Nephron (organoid): ENCODE measurements around the gene UFD1.

Source experiments
- H3K27ac Mint-ChIP-seq, 3 experiments: 2 replicates each; pipeline ENCODE4 v1.8.0; 2020; ENCODE audit warnings: mixed read lengths in 3 of 3, mild to moderate bottlenecking in 2 of 3, moderate library complexity in 1 of 3
- H3K27me3 Mint-ChIP-seq: 2 replicates; pipeline ENCODE4 v1.8.0; 2021; ENCODE audit warnings: low read depth, mild to moderate bottlenecking, moderate library complexity, mixed read lengths
- H3K36me3 Mint-ChIP-seq: 2 replicates; pipeline ENCODE4 v1.8.0; 2020; ENCODE audit warnings: low read depth, mixed read lengths
- H3K4me1 Mint-ChIP-seq: 2 replicates; pipeline ENCODE4 v1.8.0; 2020; ENCODE audit warnings: mixed read lengths
- H3K4me3 Mint-ChIP-seq, 3 experiments: 2 replicates each; pipeline ENCODE4 v1.8.0; 2020; ENCODE audit warnings: mild to moderate bottlenecking in 3 of 3, mixed read lengths in 3 of 3, moderate library complexity in 2 of 3
- H3K9me3 Mint-ChIP-seq: 2 replicates; pipeline ENCODE4 v1.8.0; 2020; ENCODE audit warnings: mixed read lengths
- TF ChIP-seq, protein P1 (sequence below), 3 experiments: fragments of 200-600 bp; sonication (generic); IDR thresholded peaks; one replicate each; pipeline ENCODE4 v1.5.0; 2021; ENCODE audit warnings: antibody characterized with exemption in 3 of 3; ENCODE audit not compliant: unreplicated experiment in 3 of 3

Gene UFD1

DNA sequence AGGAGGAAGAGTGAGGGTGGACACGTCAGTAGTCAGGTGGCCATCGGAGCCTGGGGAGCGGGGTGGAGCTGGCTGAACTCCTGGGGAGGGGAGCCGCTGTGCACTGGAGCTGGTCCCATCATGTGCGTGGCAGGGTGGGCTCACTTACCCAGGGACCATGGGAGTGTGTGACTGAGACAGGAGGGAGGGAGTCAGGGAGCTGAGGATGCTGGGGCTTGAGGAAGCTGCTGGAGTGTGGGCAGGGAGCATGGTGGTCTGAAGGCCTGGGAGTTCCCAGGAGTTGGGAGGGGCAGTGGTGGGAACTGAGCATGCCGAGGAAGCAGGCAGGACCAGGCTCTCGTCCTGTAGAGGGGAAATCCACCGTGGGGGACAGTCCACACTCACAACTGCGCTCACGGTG lies 27.2 kb upstream of the UFD1 start:
- Mint-ChIP-seq H3K36me3 (peaks cover 3% of the 10 kb centered on the region), H3K4me3 (no peak overlapping the region), H3K9me3 (no peaks in the 10 kb centered on the region), H3K4me1 (no peaks in the 10 kb centered on the region), H3K27ac (no peak overlapping the region), H3K27me3 (no peaks in the 10 kb centered on the region)
- TF ChIP-seq, protein P1, sequence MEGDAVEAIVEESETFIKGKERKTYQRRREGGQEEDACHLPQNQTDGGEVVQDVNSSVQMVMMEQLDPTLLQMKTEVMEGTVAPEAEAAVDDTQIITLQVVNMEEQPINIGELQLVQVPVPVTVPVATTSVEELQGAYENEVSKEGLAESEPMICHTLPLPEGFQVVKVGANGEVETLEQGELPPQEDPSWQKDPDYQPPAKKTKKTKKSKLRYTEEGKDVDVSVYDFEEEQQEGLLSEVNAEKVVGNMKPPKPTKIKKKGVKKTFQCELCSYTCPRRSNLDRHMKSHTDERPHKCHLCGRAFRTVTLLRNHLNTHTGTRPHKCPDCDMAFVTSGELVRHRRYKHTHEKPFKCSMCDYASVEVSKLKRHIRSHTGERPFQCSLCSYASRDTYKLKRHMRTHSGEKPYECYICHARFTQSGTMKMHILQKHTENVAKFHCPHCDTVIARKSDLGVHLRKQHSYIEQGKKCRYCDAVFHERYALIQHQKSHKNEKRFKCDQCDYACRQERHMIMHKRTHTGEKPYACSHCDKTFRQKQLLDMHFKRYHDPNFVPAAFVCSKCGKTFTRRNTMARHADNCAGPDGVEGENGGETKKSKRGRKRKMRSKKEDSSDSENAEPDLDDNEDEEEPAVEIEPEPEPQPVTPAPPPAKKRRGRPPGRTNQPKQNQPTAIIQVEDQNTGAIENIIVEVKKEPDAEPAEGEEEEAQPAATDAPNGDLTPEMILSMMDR (IDR thresholded peaks at IDR 0.05; ENCODE audit: unreplicated experiment in 3 of 3), result no peak

- Mint-ChIP-seq H3K9me3 (no peaks in the 10 kb centered on the region), H3K4me3 (no peak overlapping the region), H3K36me3 (peaks cover 3% of the 10 kb centered on the region), H3K27me3 (no peaks in the 10 kb centered on the region), H3K27ac (no peak overlapping the region), H3K4me1 (no peaks in the 10 kb centered on the region)
- TF ChIP-seq, protein P1 (IDR thresholded peaks at IDR 0.05; ENCODE audit: unreplicated experiment in 3 of 3), result no peak
Observed at GRCh38 chr22:19505735-19506126, 26.7 kb upstream of the UFD1 start.

- no peaks in the 10 kb centered on the region for H3K9me3 Mint-ChIP-seq
- no peaks in the 10 kb centered on the region for H3K27me3 Mint-ChIP-seq
- H3K4me3 Mint-ChIP-seq, result no peak overlapping the region
- H3K4me1 Mint-ChIP-seq, result no peaks in the 10 kb centered on the region
- TF ChIP-seq, protein P1 (IDR thresholded peaks at IDR 0.05; ENCODE audit: unreplicated experiment in 3 of 3), result no peak
- H3K27ac Mint-ChIP-seq, result no peak overlapping the region
- H3K36me3 Mint-ChIP-seq, result peaks cover 3% of the 10 kb centered on the region
Observed at GRCh38 chr22:19504900-19505734, 26.1 kb upstream of the UFD1 start.

GRCh38 chr22:19503869-19504268 lies 24.9 kb upstream of the UFD1 start:
- TF ChIP-seq, protein P1 (IDR thresholded peaks at IDR 0.05; ENCODE audit: unreplicated experiment in 3 of 3), result no peak
- Mint-ChIP-seq H3K36me3 (peaks cover 3% of the 10 kb centered on the region), H3K9me3 (no peaks in the 10 kb centered on the region), H3K4me1 (no peaks in the 10 kb centered on the region), H3K4me3 (no peak overlapping the region), H3K27me3 (no peaks in the 10 kb centered on the region), H3K27ac (no peak overlapping the region)

- Mint-ChIP-seq H3K27ac (no peak overlapping the region), H3K9me3 (no peaks in the 10 kb centered on the region), H3K4me1 (no peaks in the 10 kb centered on the region), H3K27me3 (no peaks in the 10 kb centered on the region), H3K36me3 (peaks cover 3% of the 10 kb centered on the region), H3K4me3 (no peak overlapping the region)
- TF ChIP-seq, protein P1 (IDR thresholded peaks at IDR 0.05; ENCODE audit: unreplicated experiment in 3 of 3), result no peak
Observed at GRCh38 chr22:19503367-19503766, 24.4 kb upstream of the UFD1 start.

GRCh38 chr22:19501897-19502447 lies 23.0 kb upstream of the UFD1 start:
- Mint-ChIP-seq H3K27me3 (no peaks in the 10 kb centered on the region), H3K4me3 (no peak overlapping the region), H3K4me1 (peaks cover 6% of the 10 kb centered on the region), H3K9me3 (no peaks in the 10 kb centered on the region), H3K36me3 (peaks cover 3% of the 10 kb centered on the region), H3K27ac (no peak overlapping the region)
- TF ChIP-seq, protein P1 (IDR thresholded peaks at IDR 0.05; ENCODE audit: unreplicated experiment in 3 of 3), result no peak
